HG02610 (cell line): ENCODE measurements around the gene DNMBP.
"Not testable (repeated sequence)": the region's sequence is repeated elsewhere in the genome, so short reads cannot be mapped to it uniquely, and the experiment has no call there.

Experiments
- ATAC-seq: cut with Tn5 transposase; IDR thresholded peaks from one replicate; pipeline ENCODE4 v1.9.1; 2021; ENCODE audit warnings: mild to moderate bottlenecking, moderate library complexity; ENCODE audit not compliant: unreplicated experiment

The DNMBP gene

DNA sequence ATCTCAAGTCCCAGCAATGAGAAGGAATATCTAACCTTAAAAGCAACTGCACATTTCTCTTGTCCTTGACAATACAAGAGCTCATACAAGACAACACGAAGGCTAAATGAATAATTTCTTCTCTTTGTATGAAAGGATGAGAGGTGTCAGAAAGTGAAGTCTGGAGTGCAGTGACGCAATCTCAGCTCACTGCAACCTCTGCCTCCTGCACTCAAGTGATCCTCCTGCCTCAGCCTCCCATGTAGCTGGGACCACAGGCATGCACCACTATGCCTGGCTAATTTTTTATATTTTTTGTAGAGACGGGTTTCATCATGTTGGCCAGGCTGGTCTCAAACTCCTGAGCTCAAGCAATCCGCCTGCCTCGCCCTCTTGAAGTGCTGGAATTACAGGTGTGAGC is 24.1 kb downstream of the DNMBP start:
- ATAC-seq: not testable (repeated sequence)

GRCh38 chr10:99984211-99985034 is 25.3 kb downstream of the DNMBP start:
- ATAC-seq: peak; percentile 35

- no peak for ATAC-seq
Measured at GRCh38 chr10:99983280-99983988, 26.3 kb downstream of the DNMBP start.

DNA sequence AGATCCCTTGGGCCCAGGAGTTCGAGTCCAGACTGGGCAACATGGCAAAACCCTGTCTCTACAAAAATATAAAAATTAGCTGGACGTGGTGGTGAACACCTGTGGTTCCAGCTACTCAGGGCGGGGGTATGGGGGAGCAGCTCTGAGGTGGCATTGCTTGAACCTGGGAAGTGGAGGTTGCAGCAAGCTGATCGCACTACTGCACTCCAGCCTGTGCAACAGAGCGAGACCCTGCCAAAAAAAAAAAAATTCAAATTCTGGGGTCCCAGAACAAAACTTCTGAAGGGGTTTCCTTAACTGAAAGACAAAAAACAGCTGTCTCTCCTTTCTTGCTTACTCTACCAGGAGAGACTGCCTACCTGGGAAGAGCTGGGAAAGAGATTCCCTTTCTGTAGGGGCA is 27.0 kb downstream of the DNMBP start:
- ATAC-seq: no peak

- no peak for ATAC-seq
Measured at GRCh38 chr10:99981581-99982199, 28.1 kb downstream of the DNMBP start.

- no peak for ATAC-seq
Measured at GRCh38 chr10:99979066-99979685, 30.6 kb downstream of the DNMBP start.

DNA sequence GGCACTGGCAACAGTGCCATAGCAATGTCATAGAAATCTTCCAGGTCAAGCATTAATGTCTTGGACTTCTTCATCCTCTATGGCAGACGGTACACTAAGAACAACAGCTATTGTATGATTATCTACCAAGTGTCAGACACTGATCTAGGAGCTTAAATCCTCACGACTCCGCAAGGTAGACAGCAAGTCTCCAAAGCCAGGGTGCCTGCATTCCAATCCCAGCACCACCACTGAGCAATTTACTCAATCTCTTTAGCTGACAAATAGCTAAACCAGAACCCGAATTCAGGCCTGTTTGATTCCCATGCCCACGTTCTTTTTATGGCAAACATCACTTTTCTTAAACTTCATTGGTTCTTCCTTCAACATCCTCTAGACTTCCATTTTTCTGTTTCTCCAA is 31.8 kb downstream of the DNMBP start:
- no peak for ATAC-seq

GRCh38 chr10:99976886-99977665 is 32.7 kb downstream of the DNMBP start:
- ATAC-seq: no peak

- peak; percentile 34 for ATAC-seq
Measured at GRCh38 chr10:99975942-99976809, 33.6 kb downstream of the DNMBP start.

GRCh38 chr10:99975106-99975829 is 34.5 kb downstream of the DNMBP start:
- peak; percentile 40 for ATAC-seq

DNA sequence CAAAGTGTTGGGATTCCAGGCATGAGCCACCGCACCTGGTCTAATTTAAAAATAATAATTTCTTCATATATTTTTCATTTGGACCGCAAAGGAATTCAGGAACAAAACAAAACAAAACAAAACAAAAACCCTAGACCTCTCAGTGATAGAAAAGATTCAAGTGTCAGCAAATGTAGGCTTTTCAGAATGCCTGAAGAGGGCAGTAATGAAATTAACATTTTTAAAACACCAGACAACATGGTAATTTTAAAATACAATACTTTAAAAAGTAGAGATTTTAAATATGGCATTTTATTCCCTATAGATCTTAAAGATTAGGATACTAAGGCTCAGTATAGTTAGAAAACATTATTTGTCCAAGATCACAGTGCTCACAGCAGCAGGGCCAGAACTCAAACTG is 36.6 kb downstream of the DNMBP start:
- ATAC-seq: no peak

DNA sequence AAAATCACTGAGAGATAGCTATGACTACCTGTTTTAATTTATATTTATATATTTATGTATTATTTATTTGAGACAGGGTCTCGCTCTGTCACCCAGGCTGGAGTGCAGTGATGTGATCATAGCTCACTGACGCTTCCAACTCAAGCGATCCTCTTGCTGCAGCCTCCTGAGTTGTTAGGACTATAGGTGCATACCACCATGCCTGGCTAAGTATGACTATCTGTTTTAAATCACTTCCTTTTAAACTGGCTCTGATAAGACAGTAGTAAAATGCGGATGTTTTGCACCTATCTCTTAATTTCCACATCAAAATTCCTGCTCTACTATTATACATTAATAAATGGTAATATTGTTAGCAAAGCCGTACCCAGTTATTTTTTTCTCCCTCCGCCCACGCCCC is 41.8 kb downstream of the DNMBP start:
- ATAC-seq: no peak

- ATAC-seq: no peak
Measured at GRCh38 chr10:99966306-99966705, 43.4 kb downstream of the DNMBP start.

DNA sequence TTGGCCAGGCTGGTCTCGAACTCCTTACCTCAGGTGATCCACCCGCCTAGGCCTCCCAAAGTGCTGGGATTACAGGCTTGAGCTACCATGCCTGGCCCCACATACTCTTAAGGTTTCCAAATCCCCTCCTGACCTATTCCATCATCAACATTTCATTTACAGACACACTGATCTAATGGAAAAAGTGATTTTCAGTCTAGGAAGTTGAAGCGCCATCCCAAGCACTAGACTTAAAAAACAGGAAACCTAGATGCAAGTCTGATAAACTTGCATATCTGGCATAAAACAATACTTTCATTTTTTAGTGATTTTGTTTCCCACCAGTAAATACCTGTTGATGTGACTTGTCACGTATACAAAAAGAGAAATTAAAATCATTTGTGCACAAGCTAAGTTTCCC is 44.0 kb downstream of the DNMBP start:
- ATAC-seq: no peak

DNA sequence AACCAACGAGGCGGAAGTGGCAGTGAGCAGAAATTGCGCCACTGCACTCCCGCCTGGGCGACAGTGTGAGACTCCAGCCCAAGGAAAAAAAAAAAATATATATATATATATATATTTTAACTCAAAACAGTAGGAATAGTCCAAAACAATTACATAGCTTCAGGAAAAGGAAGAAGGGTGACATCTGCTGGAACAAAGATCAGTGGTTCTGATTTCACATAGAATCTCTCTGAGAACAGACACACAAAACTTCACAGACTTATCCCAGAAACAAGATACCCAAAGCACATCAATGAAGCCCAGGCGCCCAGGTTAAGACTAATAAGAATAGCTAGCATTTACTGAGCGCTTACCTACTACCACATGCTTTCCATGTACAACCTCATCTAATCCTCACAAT is 45.0 kb downstream of the DNMBP start:
- ATAC-seq: no peak

- not testable (repeated sequence) for ATAC-seq
Measured at GRCh38 chr10:99963467-99964165, 46.1 kb downstream of the DNMBP start.

DNA sequence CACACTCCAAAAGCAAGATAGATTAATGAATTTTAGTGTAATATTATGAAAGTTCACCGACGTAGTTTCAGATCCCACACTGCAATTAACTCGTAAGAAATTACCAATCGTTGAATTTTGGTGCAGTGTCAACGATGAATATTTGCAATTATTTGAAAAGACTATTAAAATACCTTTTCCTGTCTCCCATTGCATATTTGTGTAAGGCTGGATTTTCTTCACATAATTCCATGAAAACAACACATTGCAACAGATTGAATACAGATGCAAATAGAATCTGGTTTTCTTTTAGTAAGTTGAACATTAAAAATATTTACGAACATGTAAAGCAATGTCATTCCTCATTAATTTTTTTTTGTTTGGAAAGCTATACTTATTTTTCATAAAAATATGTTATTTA is 50.9 kb downstream of the DNMBP start:
- ATAC-seq: no peak

GRCh38 chr10:99958302-99958701 is 51.4 kb downstream of the DNMBP start:
- ATAC-seq: no peak
